WTC11 (cell line): ENCODE measurements around the gene TTC39B. TPM values are rescaled to one million over a fixed set of nuclear protein-coding genes. Genes with fewer than 3 reads are reported as not detected.

ENCODE experiments used
- ATAC-seq: fragments of 200-7000 bp; cut with Tn5 transposase; 2 replicates; pipeline ENCODE4 v1.10.0; 2021; ENCODE audit warnings: mild to moderate bottlenecking, moderate library complexity
- CTCF ChIA-PET: fragments of 300-600 bp; sonication (Branson Sonifier 250); formaldehyde crosslinking; loops from one replicate; lab custom pipeline; 2021; ENCODE audit warnings: antibody characterized with exemption; lab: Charles Lee
- POLR2A ChIA-PET: fragments of 350-600 bp; sonication (Branson Sonifier 250); formaldehyde crosslinking; loops from one replicate; lab custom pipeline; 2021; ENCODE audit warnings: antibody characterized with exemption; lab: Charles Lee
- DNase-seq: peaks from one replicate; pipeline ENCODE4 v3.0.0; 2021; ENCODE audit warnings: low spot score
- H3K27ac Mint-ChIP-seq: 2 replicates; pipeline ENCODE4 v1.8.0; 2021; ENCODE audit warnings: mixed read lengths
- H3K27me3 Mint-ChIP-seq: 2 replicates; pipeline ENCODE4 v1.8.0; 2021; ENCODE audit warnings: low read depth, mild to moderate bottlenecking, moderate library complexity, mixed read lengths
- H3K36me3 Mint-ChIP-seq: 2 replicates; pipeline ENCODE4 v1.8.0; 2021; ENCODE audit warnings: mixed read lengths
- H3K4me1 Mint-ChIP-seq: 2 replicates; pipeline ENCODE4 v1.8.0; 2022; ENCODE audit warnings: mixed read lengths
- H3K4me3 Mint-ChIP-seq: 2 replicates; pipeline ENCODE4 v1.8.0; 2021; ENCODE audit warnings: mild to moderate bottlenecking, moderate library complexity, mixed read lengths
- H3K9me3 Mint-ChIP-seq: 2 replicates; pipeline ENCODE4 v1.8.0; 2021; ENCODE audit warnings: mixed read lengths
- ELF4 ChIP-seq: sonication (generic); formaldehyde crosslinking; IDR thresholded peaks from 2 replicates; pipeline ENCODE4 v1.8.1; 2022; ENCODE audit warnings: low read depth, mild to moderate bottlenecking, moderate library complexity, missing genetic modification reagents
- EMX1 ChIP-seq: fragments of 250-450 bp; sonication (Bioruptor Pico); IDR thresholded peaks from 2 replicates; pipeline ENCODE4 v1.8.0; 2021; ENCODE audit warnings: mild to moderate bottlenecking
- GRHL2 ChIP-seq: fragments of 250-450 bp; sonication (Bioruptor Pico); IDR thresholded peaks from 2 replicates; pipeline ENCODE4 v1.8.0; 2022; ENCODE audit warnings: mild to moderate bottlenecking, moderate library complexity; ENCODE audit not compliant: insufficient replicate concordance, severe bottlenecking
- JAZF1 ChIP-seq: fragments of 250-450 bp; sonication (Bioruptor Pico); IDR thresholded peaks from 2 replicates; pipeline ENCODE4 v1.9.0; 2021; ENCODE audit warnings: moderate library complexity, mild to moderate bottlenecking, inconsistent platforms
- JUN ChIP-seq: sonication (generic); formaldehyde crosslinking; IDR thresholded peaks from 2 replicates; pipeline ENCODE4 v1.8.0; 2023; ENCODE audit warnings: mild to moderate bottlenecking, missing genetic modification reagents
- KAT7 ChIP-seq: sonication (generic); formaldehyde crosslinking; IDR thresholded peaks from 2 replicates; pipeline ENCODE4 v1.8.1; 2023; ENCODE audit warnings: missing genetic modification reagents, mild to moderate bottlenecking, borderline replicate concordance
- MXD4 ChIP-seq: fragments of 250-450 bp; sonication (Bioruptor Pico); IDR thresholded peaks from 2 replicates; pipeline ENCODE4 v1.8.0; 2021; ENCODE audit warnings: mild to moderate bottlenecking, moderate library complexity, borderline replicate concordance
- NFATC4 ChIP-seq: fragments of 250-450 bp; sonication (Bioruptor Pico); IDR thresholded peaks from 2 replicates; pipeline ENCODE4 v1.9.0; 2021; ENCODE audit warnings: mild to moderate bottlenecking
- NFE2L1 ChIP-seq: sonication (generic); formaldehyde crosslinking; IDR thresholded peaks from 2 replicates; pipeline ENCODE4 v1.8.1; 2023; ENCODE audit warnings: missing genetic modification reagents
- TEAD1 ChIP-seq: sonication (generic); formaldehyde crosslinking; IDR thresholded peaks from 2 replicates; pipeline ENCODE4 v1.8.0; 2022; ENCODE audit warnings: mild to moderate bottlenecking, missing genetic modification reagents
- ZNF219 ChIP-seq: sonication (generic); formaldehyde crosslinking; IDR thresholded peaks from 2 replicates; pipeline ENCODE4 v1.8.0; 2023; ENCODE audit warnings: missing genetic modification reagents, mild to moderate bottlenecking, borderline replicate concordance
- ZNF423 ChIP-seq: fragments of 250-450 bp; sonication (Bioruptor Pico); IDR thresholded peaks from 2 replicates; pipeline ENCODE4 v2.1.2; 2022; ENCODE audit warnings: mild to moderate bottlenecking, moderate library complexity
- total RNA-seq: library from RNA; stranded (reverse); gene quantifications from 3 replicates; pipeline ENCODE4 v1.2.3, GENCODE V29; 2021
- TF ChIP-seq, protein P1 (sequence below): sonication (generic); formaldehyde crosslinking; IDR thresholded peaks from 2 replicates; pipeline ENCODE4 v1.8.1; 2023; ENCODE audit warnings: mild to moderate bottlenecking, missing genetic modification reagents
- TF ChIP-seq, protein P2 (sequence below): sonication (generic); formaldehyde crosslinking; IDR thresholded peaks from 2 replicates; pipeline ENCODE4 v1.8.0; 2022; ENCODE audit warnings: missing genetic modification reagents
- TF ChIP-seq, protein P3 (sequence below): fragments of 250-450 bp; sonication (Bioruptor Pico); IDR thresholded peaks from 2 replicates; pipeline ENCODE4 v1.9.0; 2021; ENCODE audit warnings: mild to moderate bottlenecking, borderline replicate concordance
- TF ChIP-seq, protein P4 (sequence below): sonication (generic); formaldehyde crosslinking; IDR thresholded peaks from 2 replicates; pipeline ENCODE4 v1.8.1; 2023; ENCODE audit warnings: mild to moderate bottlenecking, missing genetic modification reagents, moderate library complexity
- TF ChIP-seq, protein P5 (sequence below): sonication (generic); formaldehyde crosslinking; IDR thresholded peaks from 2 replicates; pipeline ENCODE4 v1.8.0; 2023; ENCODE audit warnings: mild to moderate bottlenecking, missing genetic modification reagents
- TF ChIP-seq, protein P6 (sequence below): sonication (generic); formaldehyde crosslinking; IDR thresholded peaks from 2 replicates; pipeline ENCODE4 v1.8.0; 2023; ENCODE audit warnings: missing genetic modification reagents

The TTC39B gene
- total RNA-seq, 1 experiment from 2014 or later = 12.5 TPM

DNA sequence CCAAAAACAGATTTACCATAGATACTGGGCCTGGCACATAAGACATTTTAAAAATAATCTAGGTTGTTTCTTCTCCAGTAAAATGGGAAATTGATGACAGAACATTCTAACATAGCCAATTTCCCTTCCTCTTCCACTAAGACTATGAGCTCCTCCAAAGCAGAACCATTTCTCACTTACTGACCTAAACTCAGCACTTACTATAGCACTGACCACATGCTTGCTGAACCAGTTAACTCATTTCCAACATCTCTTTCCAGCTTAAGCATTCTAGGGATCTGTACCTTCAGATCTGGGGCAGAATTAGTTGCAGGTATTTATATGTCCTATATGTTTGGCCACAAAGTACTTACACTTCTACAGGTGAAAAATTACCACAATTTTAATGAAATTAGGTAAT lies 58.9 kb downstream of the TTC39B start (continued):
- TF ChIP-seq, protein P1, sequence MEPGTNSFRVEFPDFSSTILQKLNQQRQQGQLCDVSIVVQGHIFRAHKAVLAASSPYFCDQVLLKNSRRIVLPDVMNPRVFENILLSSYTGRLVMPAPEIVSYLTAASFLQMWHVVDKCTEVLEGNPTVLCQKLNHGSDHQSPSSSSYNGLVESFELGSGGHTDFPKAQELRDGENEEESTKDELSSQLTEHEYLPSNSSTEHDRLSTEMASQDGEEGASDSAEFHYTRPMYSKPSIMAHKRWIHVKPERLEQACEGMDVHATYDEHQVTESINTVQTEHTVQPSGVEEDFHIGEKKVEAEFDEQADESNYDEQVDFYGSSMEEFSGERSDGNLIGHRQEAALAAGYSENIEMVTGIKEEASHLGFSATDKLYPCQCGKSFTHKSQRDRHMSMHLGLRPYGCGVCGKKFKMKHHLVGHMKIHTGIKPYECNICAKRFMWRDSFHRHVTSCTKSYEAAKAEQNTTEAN (CRISPR knock-in tag) = no peak
- TF ChIP-seq, protein P2, sequence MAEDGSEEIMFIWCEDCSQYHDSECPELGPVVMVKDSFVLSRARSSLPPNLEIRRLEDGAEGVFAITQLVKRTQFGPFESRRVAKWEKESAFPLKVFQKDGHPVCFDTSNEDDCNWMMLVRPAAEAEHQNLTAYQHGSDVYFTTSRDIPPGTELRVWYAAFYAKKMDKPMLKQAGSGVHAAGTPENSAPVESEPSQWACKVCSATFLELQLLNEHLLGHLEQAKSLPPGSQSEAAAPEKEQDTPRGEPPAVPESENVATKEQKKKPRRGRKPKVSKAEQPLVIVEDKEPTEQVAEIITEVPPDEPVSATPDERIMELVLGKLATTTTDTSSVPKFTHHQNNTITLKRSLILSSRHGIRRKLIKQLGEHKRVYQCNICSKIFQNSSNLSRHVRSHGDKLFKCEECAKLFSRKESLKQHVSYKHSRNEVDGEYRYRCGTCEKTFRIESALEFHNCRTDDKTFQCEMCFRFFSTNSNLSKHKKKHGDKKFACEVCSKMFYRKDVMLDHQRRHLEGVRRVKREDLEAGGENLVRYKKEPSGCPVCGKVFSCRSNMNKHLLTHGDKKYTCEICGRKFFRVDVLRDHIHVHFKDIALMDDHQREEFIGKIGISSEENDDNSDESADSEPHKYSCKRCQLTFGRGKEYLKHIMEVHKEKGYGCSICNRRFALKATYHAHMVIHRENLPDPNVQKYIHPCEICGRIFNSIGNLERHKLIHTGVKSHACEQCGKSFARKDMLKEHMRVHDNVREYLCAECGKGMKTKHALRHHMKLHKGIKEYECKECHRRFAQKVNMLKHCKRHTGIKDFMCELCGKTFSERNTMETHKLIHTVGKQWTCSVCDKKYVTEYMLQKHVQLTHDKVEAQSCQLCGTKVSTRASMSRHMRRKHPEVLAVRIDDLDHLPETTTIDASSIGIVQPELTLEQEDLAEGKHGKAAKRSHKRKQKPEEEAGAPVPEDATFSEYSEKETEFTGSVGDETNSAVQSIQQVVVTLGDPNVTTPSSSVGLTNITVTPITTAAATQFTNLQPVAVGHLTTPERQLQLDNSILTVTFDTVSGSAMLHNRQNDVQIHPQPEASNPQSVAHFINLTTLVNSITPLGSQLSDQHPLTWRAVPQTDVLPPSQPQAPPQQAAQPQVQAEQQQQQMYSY (CRISPR knock-in tag) = no peak
- no peak for TF ChIP-seq TEAD1 (CRISPR knock-in tag)
- TF ChIP-seq, all 79 proteins: peak for 0

DNA sequence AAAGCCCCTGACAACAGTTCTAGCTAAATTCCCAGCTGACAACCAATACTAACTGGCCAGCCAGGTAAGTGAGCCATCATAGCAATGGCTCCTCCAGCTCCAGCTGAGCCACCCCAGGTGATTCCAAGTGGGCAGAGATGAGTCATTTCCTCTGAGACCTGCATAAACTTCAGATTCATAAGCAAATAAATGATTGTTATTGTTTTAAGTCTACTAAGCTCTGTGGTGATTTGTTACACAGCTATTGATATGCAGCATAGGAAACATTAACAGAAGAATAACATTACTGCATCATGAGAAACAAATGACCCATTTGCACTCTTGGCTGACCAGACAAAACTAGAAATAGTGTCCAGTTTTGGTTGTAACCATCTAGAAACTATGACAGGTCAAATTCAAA lies 60.3 kb downstream of the TTC39B start:
- H3K27ac Mint-ChIP-seq = peak overlapping the region; percentile 8; the same call in 1 of the 2 replicates
- POLR2A ChIA-PET = no interaction called here
- ATAC-seq (no peak), DNase-seq (no peak)
- no peaks in the 10 kb centered on the region for H3K36me3 Mint-ChIP-seq
- TF ChIP-seq ZNF423 (CRISPR knock-in tag) (peak; percentile 28; the same call in 1 of the 2 replicates), MXD4 (CRISPR knock-in tag) (no peak), GRHL2 (no peak), NFE2L1 (CRISPR knock-in tag) (no peak)
- TF ChIP-seq, protein P3, sequence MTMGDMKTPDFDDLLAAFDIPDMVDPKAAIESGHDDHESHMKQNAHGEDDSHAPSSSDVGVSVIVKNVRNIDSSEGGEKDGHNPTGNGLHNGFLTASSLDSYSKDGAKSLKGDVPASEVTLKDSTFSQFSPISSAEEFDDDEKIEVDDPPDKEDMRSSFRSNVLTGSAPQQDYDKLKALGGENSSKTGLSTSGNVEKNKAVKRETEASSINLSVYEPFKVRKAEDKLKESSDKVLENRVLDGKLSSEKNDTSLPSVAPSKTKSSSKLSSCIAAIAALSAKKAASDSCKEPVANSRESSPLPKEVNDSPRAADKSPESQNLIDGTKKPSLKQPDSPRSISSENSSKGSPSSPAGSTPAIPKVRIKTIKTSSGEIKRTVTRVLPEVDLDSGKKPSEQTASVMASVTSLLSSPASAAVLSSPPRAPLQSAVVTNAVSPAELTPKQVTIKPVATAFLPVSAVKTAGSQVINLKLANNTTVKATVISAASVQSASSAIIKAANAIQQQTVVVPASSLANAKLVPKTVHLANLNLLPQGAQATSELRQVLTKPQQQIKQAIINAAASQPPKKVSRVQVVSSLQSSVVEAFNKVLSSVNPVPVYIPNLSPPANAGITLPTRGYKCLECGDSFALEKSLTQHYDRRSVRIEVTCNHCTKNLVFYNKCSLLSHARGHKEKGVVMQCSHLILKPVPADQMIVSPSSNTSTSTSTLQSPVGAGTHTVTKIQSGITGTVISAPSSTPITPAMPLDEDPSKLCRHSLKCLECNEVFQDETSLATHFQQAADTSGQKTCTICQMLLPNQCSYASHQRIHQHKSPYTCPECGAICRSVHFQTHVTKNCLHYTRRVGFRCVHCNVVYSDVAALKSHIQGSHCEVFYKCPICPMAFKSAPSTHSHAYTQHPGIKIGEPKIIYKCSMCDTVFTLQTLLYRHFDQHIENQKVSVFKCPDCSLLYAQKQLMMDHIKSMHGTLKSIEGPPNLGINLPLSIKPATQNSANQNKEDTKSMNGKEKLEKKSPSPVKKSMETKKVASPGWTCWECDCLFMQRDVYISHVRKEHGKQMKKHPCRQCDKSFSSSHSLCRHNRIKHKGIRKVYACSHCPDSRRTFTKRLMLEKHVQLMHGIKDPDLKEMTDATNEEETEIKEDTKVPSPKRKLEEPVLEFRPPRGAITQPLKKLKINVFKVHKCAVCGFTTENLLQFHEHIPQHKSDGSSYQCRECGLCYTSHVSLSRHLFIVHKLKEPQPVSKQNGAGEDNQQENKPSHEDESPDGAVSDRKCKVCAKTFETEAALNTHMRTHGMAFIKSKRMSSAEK (CRISPR knock-in tag) = no peak
- peaks cover 53% of the 10 kb centered on the region for H3K4me1 Mint-ChIP-seq
- CTCF ChIA-PET = interaction anchor here (1.5 kb wide), 1 partner anchor 15 kb away, joined by 5 read pairs; no protein-coding TSS in a partner anchor
- no peak overlapping the region for H3K4me3 Mint-ChIP-seq
- no peaks in the 10 kb centered on the region; the same call in 1 of the 2 replicates for H3K9me3 Mint-ChIP-seq
- no peaks in the 10 kb centered on the region for H3K27me3 Mint-ChIP-seq

DNA sequence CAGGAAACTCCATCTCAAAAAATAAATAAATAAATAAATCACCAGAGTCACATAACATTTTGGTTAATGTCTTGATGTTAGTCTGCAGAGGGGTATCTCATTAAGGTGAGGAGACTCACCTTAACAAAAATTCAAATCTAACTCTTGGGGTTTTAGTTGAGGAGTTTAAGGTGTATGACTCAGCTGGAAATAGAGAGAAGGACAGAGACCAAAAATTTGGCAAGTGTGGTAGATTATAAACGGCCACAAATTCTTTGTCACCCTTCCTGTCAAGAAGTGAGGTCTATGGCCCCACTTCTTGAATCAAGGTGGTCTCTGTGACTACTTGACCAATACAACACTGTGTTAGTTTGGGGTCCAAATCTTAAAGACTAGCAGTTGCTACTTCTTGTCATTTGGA lies 60.8 kb downstream of the TTC39B start:
- H3K27ac Mint-ChIP-seq = no peak overlapping the region
- no peaks in the 10 kb centered on the region for H3K27me3 Mint-ChIP-seq
- CTCF ChIA-PET = interaction anchor here (1.5 kb wide), 1 partner anchor 14 kb away, joined by 5 read pairs; no protein-coding TSS in a partner anchor
- no peak overlapping the region for H3K4me3 Mint-ChIP-seq
- DNase-seq (no peak), ATAC-seq (no peak)
- H3K4me1 Mint-ChIP-seq = peaks cover 53% of the 10 kb centered on the region
- H3K36me3 Mint-ChIP-seq = no peaks in the 10 kb centered on the region
- no peaks in the 10 kb centered on the region; the same call in 1 of the 2 replicates for H3K9me3 Mint-ChIP-seq
- POLR2A ChIA-PET = no interaction called here
- TF ChIP-seq JAZF1 (CRISPR knock-in tag) (no peak), NFATC4 (CRISPR knock-in tag) (no peak), JUN (CRISPR knock-in tag) (no peak), EMX1 (CRISPR knock-in tag) (no peak), ZNF219 (no peak), KAT7 (CRISPR knock-in tag) (no peak), ELF4 (CRISPR knock-in tag) (no peak), MXD4 (CRISPR knock-in tag) (no peak)
- TF ChIP-seq, protein P4, sequence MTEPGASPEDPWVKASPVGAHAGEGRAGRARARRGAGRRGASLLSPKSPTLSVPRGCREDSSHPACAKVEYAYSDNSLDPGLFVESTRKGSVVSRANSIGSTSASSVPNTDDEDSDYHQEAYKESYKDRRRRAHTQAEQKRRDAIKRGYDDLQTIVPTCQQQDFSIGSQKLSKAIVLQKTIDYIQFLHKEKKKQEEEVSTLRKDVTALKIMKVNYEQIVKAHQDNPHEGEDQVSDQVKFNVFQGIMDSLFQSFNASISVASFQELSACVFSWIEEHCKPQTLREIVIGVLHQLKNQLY = no peak
- TF ChIP-seq, protein P5, sequence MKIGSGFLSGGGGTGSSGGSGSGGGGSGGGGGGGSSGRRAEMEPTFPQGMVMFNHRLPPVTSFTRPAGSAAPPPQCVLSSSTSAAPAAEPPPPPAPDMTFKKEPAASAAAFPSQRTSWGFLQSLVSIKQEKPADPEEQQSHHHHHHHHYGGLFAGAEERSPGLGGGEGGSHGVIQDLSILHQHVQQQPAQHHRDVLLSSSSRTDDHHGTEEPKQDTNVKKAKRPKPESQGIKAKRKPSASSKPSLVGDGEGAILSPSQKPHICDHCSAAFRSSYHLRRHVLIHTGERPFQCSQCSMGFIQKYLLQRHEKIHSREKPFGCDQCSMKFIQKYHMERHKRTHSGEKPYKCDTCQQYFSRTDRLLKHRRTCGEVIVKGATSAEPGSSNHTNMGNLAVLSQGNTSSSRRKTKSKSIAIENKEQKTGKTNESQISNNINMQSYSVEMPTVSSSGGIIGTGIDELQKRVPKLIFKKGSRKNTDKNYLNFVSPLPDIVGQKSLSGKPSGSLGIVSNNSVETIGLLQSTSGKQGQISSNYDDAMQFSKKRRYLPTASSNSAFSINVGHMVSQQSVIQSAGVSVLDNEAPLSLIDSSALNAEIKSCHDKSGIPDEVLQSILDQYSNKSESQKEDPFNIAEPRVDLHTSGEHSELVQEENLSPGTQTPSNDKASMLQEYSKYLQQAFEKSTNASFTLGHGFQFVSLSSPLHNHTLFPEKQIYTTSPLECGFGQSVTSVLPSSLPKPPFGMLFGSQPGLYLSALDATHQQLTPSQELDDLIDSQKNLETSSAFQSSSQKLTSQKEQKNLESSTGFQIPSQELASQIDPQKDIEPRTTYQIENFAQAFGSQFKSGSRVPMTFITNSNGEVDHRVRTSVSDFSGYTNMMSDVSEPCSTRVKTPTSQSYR (CRISPR knock-in tag) = no peak
- TF ChIP-seq, protein P6, sequence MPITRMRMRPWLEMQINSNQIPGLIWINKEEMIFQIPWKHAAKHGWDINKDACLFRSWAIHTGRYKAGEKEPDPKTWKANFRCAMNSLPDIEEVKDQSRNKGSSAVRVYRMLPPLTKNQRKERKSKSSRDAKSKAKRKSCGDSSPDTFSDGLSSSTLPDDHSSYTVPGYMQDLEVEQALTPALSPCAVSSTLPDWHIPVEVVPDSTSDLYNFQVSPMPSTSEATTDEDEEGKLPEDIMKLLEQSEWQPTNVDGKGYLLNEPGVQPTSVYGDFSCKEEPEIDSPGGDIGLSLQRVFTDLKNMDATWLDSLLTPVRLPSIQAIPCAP = no peak
